NCI-H345 treated with DMSO at 0.1 percent for 48 hours (cell line): ENCODE results near the gene SLC30A10.
"Not testable (repeated sequence)": the region's sequence is repeated elsewhere in the genome, so short reads cannot be mapped to it uniquely, and the experiment has no call there.

Experiments used
- DNase-seq: peaks from one replicate; lab custom pipeline; 2025; ENCODE audit not compliant: unreplicated experiment; lab: John Stamatoyannopoulos, UW

The SLC30A10 gene

DNA sequence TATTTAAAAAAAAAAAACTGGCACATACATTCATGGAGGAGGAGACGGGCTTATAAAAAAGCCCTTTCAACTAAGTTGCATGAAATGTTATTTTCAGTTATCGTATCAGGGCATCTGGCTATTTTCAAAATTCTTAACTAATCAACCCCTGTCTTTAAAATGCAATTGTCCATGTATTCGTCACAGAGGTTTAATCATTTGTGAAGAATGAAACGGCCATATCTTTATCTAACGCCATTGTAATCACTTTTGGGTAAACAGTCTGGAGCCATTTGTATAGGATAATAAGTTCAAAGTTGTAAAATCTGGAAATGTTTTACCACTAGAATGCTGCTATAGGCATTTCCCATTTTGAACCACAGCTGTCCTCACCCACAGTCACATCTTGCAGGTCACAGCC is 30.4 kb downstream of the SLC30A10 start:
- DNase-seq, result no peak

DNA sequence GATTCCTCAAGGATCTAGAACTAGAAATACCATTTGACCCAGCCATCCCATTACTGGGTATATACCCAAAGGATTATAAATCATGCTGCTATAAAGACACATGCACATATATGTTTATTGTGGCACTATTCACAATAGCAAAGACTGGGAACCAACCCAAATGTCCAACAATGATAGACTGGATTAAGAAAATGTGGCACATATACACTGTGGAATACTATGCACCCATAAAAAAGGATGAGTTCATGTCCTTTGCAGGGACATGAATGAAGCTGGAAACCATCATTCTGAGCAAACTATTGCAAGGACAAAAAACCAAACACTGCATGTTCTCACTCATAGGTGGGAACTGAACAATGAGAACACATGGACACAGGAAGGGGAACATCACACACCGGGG is 36.1 kb downstream of the SLC30A10 start:
- DNase-seq, result not testable (repeated sequence)

DNA sequence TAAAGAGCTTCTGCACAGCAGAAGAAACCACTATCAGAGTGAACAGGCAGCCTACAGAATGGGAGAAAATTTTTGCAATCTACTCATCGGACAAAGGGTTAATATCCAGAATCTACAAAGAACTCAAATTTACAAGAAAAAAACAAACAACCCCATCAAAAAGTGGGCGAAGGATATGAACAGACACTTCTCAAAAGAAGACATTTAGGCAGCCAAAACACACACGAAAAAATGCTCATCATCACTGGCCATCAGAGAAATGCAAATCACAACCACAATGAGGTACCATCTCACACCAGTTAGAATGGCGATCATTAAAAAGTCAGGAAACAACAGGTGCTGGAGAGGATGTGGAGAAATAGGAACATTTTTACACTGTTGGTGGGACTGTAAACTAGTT is 36.5 kb downstream of the SLC30A10 start:
- not testable (repeated sequence) for DNase-seq

DNA sequence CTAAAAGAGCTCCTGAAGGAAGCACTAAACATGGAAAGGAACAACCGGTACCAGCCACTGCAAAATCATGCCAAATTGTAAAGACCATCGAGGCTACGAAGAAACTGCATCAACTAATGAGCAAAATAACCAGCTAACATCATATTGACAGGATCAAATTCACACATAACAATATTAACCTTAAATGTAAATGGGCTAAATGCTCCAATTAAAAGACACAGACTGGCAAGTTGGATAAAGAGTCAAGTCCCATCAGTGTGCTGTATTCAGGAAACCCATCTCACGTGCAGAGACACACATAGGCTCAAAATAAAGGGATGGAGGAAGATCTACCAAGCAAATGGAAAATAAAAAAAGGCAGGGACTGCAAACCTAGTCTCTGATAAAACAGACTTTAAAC is 39.7 kb downstream of the SLC30A10 start:
- DNase-seq, result not testable (repeated sequence)

DNA sequence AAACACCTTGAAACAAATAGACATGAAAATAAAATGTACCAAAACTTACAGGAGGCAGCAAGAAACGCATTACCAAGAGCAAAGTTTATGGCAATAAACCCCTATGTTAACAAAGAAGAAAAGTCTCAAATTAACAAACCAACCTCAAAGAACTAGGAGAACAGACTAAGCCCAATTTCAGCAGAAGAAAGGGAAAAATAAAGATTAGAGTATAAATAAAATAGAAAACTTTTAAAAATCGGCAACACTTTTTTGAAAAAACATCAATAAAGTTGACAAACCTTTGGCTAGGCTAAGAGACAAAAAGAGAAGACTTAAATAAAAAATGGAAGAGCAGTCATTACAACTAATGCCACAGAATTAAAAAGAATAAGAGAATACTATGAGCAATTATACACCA is 42.7 kb downstream of the SLC30A10 start:
- DNase-seq, result no peak

DNA sequence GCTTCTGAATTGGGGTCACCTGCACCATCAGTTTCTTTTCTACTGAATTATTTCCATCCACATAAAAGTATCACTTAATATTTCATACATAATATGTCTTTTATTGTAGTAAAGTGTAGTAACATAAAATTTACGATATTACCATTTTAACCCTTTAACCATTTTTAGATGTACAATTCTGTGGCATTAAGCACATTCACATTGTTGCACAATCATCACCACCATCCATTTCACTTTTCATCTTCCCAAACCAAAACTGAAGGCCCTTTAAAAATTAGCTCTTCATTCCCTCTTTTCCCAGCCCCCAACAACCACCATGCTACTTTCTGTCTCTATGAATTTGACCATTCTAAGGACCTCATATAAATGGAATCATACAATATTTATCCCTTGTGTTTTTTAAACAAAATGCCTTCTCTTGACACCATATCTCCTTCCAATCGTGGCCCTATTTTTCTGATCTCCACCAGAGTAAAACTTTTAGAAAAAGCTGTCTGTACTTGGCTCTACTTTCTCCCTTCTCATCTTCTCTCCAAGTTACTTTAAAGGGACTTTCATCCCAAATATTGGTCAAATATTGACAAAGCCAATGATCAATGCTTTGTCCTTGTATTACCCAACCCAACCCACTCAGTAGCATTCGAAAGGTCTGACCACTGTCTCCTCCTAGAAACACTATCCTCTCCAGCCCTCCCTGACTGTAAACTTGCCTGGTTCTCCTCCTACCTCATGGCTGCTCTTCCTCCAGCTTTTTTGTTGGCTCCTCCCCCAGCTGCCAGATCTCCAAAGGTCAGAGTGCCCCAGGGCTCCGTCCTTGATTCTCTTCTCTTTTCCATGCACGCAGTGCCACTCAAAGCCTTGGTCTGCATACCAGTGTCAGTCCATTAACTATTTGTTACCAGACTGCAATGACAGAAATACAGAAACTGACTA is 44.7 kb downstream of the SLC30A10 start:
- no peak for DNase-seq

DNA sequence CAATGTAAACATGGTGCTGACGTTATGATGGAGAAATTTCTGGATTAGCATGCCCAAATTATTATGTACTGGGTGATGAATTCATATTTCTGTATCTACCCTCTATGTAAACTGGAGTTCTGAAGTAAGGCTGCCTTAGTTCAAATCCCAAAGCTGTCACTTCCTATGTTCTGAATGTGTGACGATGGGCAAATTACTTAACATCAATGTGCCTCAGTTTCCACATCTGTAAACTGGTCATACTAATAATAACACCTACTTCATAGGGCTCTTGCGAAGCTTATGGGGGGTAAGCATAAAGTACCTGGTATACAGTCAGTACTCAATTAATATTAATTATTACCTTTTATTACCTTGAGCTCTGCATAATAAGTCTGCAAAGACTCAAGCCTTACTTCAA is 45.6 kb downstream of the SLC30A10 start:
- DNase-seq, result no peak

DNA sequence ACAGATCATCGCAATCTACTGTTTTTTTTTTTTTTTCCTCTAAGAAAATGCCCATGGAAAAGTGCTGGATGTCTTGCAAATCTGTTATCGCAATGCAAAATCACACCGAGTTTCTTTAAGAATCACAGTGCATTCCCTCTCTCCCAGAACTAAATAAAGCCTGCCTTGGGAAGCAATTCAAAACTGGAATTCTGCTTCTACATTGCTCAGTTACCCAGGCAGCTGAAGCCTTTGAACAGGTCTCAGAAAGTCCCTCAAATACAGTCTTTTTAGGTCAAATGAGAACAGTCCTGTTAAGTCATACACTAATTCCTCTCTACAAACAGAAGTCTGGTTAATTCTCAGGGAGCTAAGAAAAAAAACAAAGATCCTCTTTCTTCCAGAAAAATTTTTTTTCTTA is 46.3 kb downstream of the SLC30A10 start:
- no peak for DNase-seq

DNA sequence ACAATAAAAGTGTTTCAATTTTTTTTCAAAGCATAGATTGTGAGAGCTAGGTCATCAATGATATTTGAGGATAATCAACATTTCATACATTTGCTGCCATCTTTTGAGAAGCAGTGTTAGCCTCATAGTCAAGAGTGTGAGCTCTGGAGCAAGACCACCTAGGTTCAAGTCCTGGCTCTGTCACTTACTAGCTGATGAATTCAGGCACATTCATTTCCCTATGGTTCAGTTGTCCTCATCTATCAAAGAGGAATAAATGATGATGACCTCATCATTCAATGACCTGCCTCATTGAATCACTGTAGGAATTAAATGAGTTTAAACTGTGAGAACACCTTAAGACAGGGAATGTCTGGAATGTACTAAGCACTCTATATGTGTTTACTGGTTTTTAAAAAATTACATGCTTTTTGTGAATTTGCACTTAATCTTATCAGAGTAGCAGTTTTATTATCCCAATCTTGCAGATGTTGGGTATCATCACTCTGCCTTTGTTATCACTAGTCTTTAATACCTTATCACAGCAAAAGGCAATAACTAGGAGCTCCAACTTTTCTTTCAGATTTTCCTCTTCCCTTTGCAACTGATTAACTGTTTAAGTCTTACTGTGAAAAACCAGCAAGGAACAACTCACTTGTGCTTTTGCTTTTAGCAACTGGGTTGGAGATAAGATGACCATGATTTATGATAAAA is 47.4 kb downstream of the SLC30A10 start:
- DNase-seq, result no peak

DNA sequence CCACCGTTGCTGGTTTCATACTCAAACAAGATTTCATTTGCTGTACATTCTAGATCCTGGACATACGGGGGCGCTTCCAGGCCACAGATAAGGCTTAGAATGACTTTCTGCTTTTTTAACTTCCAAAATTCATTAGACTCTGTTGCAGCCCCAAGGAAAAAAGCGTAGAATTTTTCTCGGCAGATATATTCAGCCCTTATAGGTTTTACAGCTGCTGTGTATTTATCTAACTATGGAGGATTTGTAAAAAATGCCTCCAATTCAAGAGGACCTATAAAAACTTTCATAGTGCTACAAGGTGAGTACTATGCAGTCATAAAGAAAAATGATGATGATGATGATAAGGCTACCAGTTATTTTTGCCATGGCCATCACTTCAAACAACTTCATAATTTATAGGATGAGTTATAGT is 51.6 kb downstream of the SLC30A10 start:
- no peak for DNase-seq

DNA sequence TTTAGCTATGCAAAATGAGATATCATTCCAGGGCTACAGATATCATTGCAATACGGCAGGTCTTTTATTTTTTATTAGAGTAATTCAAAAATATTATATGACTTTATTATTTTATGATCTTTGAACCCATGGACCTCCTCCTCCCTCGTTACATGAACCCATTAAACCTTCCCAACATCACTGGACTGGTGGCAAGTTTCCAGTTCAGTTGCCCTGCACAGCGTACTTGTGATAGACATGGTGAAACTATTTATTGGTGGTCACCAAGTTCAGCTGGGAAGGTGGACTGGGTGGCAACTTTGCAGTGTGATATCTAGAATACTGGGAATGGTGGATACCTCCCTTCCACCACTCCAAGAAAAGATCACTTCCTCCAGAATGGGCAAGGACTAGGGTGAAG is 52.5 kb downstream of the SLC30A10 start:
- DNase-seq, result no peak

DNA sequence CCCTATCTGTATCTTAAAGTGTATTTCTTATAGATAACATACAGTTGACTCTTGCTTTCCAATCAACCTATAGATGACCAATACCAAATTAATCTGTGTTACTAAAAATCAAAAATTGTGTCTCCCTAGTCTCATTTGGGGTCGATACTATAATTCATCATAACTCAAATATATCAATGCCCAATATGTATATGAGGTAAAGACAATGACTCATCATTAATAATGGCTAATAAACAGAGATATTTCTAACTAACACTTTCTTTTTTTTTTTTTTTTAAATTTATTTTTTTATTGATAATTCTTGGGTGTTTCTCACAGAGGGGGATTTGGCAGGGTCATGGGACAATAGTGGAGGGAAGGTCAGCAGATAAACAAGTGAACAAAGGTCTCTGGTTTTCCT is 55.8 kb downstream of the SLC30A10 start:
- DNase-seq, result not testable (repeated sequence)

DNA sequence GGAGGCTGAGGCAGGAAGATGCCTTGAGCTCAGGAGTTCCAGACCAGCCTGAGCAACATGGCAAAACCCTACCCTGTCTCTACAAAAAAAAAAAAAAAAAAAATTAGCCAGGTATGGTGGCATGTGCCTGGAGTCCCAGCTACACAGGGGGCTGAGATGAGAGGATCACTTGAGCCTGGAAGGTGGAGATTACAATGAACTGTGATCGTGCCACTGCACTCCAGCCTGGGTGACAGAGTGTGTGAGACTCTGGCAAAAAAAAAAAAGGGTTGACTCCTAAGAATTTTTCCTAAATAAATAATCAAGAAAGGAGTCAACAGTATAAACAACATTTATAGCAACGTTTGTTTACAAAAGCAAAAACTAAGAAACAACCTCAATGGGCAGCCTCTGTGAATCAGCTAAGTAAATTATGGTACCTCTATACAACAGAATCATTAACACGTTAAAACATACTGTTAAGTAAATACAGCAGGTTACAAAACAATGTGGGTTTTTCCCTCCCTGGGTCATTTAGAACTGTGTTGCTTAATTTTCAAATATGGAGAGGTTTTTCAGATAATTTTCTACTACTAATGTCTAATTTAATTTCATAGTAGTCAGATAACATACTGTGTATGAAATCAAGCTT is 56.8 kb downstream of the SLC30A10 start:
- no peak for DNase-seq

DNA sequence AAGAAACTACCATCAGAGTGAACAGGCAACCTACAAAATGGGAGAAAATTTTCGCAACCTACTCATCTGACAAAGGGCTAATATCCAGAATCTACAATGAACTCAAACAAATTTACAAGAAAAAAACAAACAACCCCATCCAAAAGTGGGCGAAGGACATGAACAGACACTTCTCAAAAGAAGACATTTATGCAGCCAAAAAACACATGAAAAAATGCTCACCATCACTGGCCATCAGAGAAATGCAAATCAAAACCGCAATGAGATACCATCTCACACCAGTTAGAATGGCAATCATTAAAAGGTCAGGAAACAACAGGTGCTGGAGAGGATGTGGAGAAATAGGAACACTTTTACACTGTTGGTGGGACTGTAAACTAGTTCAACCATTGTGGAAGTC is 59.7 kb downstream of the SLC30A10 start:
- not testable (repeated sequence) for DNase-seq
